GM10248 (cell line): ENCODE results near the gene SPTBN1.

Source experiments
- CTCF ChIA-PET: fragments of 300-600 bp; sonication (Branson Sonifier 250); formaldehyde crosslinking; extraction: SDS; loops from one replicate; lab custom pipeline; 2021; ENCODE audit warnings: antibody characterized with exemption; lab: Yijun Ruan, JAX
- POLR2A ChIA-PET: fragments of 350-650 bp; sonication (Branson Sonifier 250); formaldehyde crosslinking; extraction: SDS; loops from one replicate; lab custom pipeline; 2020; ENCODE audit warnings: antibody characterized with exemption; lab: Yijun Ruan, JAX
- DNase-seq: peaks from one replicate; pipeline ENCODE4 v3.0.0; 2012; ENCODE audit errors: extremely low spot score
- TF ChIP-seq, protein P1 (sequence below): IDR thresholded peaks from 2 replicates; pipeline ENCODE4 v1.5.1; 2012; ENCODE audit warnings: mild to moderate bottlenecking, low read depth; ENCODE audit errors: extremely low read depth, missing control alignments, control extremely low read depth

Gene SPTBN1

GRCh38 chr2:54423213-54423612 is 32.9 kb upstream of the SPTBN1 start:
- POLR2A ChIA-PET = no interaction called here
- CTCF ChIA-PET = interaction anchor here (0.7 to 1.3 kb wide), 3 partner anchors 12 to 300 kb away, joined by 3 to 4 read pairs (median 3); no protein-coding TSS in a partner anchor

DNA sequence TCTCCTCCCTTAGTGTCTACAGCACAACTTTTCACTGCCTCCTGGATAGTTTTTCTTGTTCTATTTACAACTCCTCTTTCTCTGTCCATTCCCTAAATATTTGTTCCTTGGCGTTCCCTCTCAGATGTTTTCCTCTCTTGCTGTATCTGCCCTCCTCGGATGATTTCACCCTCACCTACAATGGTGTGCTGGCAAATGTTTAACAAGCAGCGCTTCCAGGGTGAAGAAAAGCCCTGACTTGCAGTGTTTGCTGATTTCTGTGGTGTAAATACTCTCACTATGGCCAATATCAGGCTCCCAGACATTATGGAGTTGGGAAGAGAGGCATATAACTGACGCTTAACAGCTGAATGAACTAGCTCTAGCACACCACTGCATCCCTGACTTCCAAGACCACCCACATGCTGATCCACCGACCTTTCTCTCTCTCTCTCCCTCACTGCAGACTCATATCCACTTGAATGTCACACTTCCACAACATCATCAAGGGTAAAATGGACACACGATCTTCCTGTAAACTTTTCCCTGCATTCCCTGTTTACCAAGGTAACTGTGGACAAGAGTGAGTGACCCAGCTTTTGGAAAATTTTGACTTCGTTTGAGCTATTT is 31.5 kb upstream of the SPTBN1 start:
- DNase-seq = no peak
- CTCF ChIA-PET = interaction anchor here (1.1 to 2.9 kb wide), 3 partner anchors 9 to 15 kb away, joined by 3 to 12 read pairs (median 4); no protein-coding TSS in a partner anchor
- TF ChIP-seq, protein P1, sequence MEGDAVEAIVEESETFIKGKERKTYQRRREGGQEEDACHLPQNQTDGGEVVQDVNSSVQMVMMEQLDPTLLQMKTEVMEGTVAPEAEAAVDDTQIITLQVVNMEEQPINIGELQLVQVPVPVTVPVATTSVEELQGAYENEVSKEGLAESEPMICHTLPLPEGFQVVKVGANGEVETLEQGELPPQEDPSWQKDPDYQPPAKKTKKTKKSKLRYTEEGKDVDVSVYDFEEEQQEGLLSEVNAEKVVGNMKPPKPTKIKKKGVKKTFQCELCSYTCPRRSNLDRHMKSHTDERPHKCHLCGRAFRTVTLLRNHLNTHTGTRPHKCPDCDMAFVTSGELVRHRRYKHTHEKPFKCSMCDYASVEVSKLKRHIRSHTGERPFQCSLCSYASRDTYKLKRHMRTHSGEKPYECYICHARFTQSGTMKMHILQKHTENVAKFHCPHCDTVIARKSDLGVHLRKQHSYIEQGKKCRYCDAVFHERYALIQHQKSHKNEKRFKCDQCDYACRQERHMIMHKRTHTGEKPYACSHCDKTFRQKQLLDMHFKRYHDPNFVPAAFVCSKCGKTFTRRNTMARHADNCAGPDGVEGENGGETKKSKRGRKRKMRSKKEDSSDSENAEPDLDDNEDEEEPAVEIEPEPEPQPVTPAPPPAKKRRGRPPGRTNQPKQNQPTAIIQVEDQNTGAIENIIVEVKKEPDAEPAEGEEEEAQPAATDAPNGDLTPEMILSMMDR = no peak
- POLR2A ChIA-PET = no interaction called here

More at GRCh38 chr2:54423213-54423612, 32.9 kb upstream of the SPTBN1 start:
- DNase-seq = no peak
- TF ChIP-seq, protein P1 = no peak

DNA sequence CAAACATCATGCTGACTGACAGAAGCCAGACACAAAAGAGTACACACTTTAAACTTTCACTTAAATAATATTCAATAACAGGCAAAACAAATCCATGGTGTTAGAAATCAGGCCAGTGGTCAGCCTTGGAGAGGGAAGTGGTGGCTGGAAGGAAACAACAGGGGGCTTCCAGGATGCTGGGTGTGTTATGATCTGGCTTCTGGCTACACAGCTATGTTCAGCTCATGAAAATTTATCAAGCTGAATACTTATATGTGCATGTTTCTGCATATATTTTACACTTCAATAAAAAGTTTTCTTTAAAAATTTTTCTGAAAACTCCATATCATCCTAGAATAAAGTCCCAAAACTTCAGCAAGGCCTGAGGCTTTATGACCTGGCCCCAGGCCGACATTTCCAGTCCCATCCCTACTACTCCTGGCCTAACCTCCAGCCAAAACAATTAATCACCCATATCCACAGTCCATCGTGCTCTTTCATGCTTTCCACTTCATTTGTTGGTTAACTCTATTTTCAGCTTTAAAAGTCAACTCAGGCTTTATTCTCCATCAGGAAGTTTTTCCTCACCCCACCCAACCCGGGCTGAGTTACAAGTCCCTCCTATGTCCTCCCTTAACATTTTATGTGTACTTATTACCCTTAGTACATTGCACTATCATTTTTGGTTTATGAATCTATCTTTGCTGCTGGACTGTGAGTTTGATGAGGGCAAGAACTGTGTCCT is 27.9 kb upstream of the SPTBN1 start:
- ChIA-PET POLR2A (no interaction called here), CTCF (no interaction called here)
- DNase-seq = no peak
- TF ChIP-seq, protein P1 = no peak

DNA sequence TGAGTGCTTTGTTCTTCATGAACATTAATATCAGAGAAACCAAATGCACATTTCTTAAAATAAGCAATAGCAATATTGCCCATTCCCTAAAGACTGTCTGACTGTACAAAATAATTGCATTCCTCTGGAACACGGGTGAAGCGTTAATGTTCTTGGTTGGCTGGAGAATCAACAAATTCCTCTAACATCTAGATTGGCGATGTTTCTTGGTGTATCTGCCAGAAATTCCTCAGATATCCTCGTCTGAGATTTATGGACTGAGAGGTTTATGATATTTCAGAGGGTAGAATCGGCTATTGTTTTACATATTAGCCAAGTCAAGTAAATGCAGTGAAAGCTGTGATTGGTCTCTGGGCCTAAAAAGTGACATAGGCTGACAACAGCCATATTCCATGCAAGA is 27.1 kb upstream of the SPTBN1 start:
- CTCF ChIA-PET = no interaction called here
- DNase-seq = no peak
- TF ChIP-seq, protein P1 = no peak
- POLR2A ChIA-PET = no interaction called here

DNA sequence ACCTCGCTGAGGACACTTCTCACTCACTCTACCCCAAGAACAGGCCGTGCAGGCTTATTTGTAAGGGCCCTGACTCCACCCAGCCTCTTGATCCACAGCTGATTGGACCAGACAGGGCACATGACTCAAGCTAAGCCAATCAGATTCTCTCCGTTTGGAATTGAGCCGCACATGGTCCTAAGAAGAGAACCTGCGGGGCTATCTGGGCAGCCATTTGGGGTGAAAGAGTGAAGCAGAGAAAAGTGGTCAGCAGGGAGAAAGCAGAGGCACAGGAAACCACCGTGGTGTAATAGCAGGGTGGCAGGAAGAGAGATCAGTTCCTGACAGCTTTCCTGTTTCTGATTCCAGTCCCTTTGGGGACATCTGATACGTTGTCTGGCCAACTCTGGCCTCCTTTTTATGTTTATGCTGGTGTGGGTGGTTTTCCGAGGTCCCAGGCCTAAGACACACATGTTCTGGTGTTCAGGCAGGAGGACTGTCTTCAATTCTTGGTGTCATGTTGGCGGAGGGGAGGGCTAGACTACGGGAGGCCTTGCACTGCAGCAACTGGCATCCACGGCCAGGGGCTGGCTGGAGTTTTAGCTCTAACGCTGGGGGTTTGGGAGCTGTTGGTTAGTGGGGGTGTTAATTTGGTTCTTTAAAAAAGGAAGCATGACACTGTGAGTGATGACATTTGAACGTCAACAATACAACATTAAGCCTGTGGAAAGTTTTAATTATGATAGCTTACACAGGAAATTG is 26.1 kb upstream of the SPTBN1 start:
- ChIA-PET POLR2A (no interaction called here), CTCF (no interaction called here)
- no peak for DNase-seq
- TF ChIP-seq, protein P1 = no peak

DNA sequence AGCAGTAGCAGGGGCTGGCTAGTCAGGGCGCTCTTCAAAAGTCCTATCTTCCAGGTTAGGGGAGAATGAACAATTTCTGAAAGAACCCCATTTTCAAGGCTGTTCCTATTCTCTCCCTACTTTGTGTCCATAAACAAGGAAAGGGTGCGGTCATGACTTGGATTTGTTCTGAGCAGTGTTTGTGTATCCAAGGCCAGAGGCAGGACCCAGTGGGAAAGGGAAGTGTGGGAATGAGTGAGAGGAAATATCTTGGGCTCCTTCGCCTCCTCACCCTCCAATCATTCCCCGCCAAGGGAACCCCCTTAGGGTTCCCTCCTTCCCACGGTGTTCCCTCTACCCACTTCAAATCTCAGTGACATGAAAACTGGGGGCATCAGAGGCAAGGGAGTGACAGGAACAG is 25.5 kb upstream of the SPTBN1 start:
- CTCF ChIA-PET = no interaction called here
- DNase-seq = no peak
- TF ChIP-seq, protein P1 = no peak
- POLR2A ChIA-PET = no interaction called here
